GM18526 (cell line): ENCODE results near the gene RRP9.

Experiments used
- POLR2A ChIP-seq: IDR thresholded peaks from 3 replicates; pipeline ENCODE4 v1.6.1; 2011; ENCODE audit not compliant: insufficient read length; ENCODE audit errors: extremely low read depth

The RRP9 gene

DNA sequence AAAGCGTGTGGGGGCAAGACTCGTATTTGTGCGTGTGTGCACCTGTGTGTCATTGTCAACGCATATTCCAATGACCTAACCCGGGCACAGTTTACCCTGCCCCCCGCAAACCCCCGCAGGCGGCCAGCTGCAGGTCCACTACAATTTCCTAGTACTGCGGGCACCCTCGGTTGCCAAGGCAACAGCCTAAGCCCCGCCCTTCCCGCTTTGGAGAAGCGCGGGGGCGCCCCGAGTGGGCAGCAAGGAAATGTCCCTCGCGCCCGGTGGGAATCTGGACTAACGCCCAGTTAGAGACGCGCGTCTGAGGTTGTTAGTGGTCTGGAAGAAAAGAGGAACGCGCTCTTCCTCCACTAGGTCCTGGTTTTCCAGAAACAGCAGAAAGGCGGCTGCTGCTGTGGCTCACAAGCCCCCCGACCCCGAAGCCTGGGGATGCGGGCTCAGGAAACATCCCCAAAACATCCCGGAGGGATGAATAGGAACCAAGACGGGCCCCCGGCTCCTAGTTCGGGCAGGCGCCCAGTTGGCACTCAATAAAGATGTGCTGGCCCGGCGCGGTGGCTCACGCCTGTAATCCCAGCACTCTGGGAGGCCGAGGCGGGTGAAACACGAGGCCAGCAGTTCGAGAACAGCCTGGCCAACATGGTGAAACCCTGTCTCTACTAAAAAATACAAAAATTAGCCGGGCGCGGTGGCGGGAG, 34.3 kb upstream of the RRP9 start:
- TF ChIP-seq POLR2A, result no peak

DNA sequence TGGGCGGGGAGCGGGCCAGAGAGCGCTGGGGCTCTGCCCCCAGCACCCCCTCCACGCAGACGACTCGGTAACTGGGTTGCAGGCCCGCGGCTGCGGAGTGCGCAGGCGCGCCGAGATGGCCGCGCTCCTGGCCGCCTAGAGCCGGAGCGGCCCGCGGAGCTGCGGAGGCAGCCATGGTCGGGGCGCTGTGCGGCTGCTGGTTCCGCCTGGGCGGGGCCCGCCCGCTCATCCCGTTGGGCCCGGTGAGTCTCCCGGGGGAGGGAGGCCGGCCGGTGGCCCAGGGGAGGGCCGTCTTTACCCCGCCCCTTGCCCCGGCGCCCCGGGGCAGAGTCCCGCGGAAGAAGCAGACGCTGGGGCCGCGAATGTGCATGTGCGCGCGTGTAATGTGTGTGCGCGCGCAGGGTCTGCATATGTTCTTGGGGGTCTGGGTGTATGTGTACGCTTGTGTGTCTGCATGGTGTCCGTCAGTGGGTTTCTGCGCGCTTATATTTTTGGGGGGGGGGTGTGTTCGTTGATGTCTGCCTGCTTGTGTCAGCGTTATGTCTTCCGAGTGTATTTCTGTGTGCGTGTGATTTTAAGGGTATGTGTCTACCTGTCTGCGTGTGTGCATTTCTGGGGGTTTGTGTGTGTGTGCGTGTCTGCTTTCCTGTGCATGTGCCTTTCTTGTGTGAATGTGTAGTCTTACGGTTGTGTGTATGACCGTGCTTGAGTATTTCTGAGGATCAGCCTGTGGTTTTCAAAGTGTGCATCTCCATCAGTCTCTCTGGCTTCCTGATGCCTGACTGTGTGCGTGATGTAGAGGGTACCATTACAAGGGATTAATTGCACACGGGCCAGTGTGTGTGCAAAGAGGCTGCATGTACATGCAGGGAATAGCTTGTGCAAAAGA, 33.5 kb upstream of the RRP9 start, which contains the start of gene ABHD14A:
TSS of gene ABHD14A (plus strand) at position 102 of the 889 bp plus-strand sequence. CDS start at position 174, 72 bp downstream.
- peak; percentile 75 for TF ChIP-seq POLR2A

DNA sequence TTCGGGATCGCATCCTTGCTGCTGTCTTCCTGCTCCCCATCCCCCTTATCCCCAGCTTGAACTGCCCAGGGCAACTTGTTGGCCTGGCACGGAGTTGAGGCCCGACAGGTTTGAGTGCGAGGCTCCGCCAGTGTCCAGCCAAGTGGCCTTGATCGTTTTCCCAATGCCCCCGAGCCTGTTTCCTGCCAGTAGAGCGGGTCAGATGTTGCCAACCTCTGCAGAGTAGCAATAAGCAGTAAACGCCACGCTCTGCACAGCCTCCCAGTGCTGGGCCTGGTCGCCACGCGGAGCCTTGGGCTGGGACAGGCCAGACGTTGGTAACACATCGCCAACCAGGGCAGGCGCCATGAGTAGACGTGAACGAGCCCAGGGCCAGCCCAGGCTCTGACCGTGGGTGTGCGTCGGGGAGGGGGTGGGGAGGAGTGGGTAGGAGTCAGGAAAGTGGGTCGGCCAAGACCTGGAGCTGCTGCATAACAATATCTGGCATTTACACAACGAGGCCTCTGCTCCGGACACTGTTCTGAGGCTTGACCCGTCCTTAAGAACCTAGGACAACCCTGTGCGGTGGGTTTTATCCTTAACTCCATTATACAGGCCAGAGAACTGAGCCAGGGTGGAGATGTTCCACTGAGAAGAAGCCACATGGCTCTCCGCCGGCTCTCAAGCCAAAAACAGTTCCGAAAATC, 32.7 kb upstream of the RRP9 start:
- no peak for TF ChIP-seq POLR2A

DNA sequence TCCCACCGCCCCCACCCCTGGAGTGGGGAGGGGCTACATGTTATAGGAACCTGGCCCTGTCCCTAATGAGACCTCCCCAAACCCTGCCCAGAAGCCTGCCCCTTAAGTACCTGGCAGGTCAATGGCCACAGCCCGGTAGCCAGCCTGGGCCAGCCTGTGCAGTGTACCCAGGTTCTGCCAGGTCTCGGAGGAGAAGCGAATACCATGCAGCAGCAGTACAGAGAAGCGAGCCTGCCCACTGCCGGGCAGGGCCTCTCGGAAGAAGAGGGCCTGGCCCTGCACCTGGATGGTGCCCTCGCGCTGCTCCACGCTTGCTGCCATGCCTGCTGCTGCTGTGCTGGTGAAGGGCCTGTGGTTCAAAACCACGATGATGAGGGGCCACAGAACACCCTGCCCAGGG, 29.6 kb upstream of the RRP9 start:
- TF ChIP-seq POLR2A, result no peak

DNA sequence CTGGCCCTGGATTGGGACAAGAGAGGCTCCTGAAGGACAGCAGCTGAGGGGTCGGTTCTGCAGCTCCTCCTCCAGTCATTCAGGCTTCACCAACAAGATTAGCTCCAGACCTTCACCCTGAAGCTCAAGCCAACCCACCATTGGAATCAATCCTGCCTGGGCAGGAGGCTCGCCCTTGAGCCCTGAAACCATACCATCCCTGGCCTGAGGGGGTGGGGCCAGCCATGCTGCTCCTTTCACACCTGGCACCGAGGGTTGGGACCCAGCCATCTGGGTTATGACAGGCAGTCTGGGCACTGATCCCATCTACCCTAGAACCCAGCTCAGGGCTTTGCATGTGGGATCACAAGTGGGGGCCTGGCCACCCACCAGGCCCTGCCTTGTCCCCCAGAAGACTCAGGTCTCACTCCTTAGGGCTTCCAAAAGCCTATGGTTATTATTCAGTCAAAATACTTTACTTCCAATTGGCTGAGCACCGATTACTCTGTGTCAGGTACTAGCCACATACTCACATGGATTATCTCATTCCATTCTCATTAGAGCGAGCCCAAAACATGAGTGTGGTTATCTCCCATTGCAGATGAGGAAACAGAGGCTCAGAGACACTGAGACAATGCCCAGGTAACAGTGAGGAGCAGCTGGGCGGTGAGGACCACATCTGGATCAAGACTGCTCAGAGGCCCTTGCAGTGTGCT, 29.0 kb upstream of the RRP9 start:
- TF ChIP-seq POLR2A, result no peak

DNA sequence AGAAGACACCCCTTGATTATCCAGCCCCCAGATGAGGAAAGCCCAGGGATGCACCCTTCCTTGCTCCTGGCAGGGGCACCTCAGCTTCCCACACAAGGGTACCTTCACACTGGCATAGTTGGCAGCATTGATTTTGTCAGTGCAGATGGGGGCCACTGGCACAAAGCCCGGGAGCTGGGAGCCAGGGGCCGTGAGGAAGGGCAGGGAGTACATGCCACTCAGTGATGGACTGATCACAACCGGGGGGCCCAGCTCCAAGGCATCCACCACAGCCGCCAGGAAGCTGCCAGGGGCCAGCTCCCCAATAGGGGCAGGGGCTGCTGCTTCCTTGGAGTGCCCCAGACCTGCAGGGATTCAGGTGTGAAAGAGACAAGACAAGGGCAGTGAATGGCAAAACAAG, 28.1 kb upstream of the RRP9 start:
- TF ChIP-seq POLR2A, result no peak

DNA sequence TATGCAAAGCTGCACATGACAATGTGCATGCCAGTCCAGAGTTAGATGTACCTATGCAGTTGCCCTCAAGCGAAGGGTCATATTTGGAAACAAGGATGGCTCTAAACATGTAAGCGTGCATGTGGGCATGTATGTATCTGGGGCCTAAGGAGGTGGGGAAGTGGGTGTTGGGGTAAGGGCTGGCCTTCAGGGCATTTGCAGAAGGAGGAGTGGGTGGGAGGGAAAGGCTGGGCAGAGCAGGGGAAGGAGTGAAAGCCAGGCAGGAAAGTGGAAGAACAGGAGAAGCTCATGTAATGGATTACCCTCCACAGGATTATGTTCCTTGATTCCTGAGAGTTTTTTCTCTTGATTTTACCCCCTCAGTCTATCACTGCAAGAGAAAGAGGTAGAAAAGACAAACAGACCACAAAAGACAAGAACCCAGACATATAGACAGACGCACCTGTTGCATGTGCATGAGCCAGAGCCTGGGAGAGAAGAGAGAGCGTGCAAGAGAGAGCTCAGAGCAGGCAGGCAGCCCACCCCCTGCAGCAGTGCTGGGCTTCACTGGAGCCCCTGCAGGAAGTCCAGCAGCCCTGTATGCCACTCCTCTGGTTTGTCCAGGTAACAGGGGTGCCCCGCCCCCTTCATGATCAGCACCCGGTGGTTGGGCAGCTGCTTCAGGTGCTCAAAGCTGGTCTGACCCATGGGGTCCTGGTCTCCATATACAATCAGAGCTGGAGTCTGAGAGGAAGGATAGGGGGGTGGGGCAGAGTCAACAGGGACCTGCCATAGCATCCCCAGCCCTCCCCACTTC, 27.4 kb upstream of the RRP9 start:
- no peak for TF ChIP-seq POLR2A

DNA sequence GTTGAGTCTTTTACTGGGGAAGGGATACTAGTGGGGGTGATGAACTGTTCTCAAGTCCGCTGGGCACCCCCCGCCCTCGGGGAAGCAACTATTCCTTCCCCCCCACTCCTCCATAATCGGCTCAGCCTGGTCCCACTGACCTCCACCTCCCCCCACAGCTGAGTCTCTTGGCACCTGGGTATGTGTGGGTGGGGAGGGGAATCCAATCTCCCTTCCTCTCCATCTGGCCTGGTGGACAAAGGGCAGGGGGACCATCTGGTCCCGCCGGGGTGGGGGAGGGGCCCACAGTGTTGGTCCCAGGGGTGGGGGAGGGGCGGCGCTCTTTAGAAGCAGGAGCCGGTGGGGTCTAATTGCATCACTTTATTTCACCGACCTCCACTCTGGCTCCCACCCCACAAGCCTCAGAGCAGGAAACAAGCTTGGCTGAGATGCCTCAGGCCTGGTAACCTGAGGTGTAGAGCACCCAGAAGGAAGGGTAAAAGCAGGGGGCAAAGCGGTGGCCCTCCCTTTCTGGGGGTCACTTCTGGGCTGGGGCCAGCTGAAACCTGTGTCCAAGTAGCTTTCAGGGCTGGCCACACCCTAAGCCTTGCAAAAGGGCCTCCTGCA, 26.6 kb upstream of the RRP9 start:
- TF ChIP-seq POLR2A, result no peak

DNA sequence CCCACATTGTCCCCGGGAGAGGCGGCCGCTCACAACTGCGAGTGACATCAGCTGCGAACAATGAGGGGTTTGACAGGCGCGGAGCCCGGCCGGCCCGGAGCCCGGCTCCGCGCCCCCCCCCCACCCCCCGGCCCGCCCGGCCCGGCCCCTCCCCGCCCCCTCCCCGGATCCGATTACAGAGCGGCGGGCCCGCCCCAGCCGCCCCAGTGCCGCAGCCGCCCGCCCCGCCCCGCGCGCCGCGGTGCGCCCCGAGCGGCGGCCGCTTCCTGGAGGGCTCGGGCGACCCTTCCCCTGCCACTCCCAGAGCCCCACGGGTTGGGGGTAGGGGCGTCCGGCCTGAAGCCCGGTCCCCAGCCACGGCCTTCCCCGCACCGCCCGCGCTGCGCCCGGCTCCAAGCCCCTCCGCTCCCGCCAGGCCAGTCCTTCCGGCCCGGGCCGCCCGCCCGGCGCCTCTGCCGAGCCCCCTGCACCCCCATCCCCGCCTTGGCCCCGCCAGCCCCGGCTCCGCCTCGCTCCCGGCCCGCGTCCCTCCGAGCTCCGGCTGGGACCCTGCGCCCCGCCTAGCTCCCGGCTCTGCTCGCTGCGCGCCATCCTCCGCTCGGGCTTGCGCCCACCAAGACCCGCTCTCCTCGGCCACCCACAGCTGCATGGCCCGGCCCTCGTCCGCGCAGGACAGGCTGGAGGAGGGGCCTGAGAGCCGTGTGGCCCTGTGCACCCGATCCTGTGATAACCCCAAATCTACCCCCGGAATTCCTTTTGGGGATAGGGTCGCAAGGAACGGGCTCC, 25.9 kb upstream of the RRP9 start, which contains the start of gene PCBP4:
TSS of gene PCBP4 (minus strand) at position 71 of the 786 bp plus-strand sequence. CDS start 6,214 bp downstream, outside the sequence.
- no peak for TF ChIP-seq POLR2A

DNA sequence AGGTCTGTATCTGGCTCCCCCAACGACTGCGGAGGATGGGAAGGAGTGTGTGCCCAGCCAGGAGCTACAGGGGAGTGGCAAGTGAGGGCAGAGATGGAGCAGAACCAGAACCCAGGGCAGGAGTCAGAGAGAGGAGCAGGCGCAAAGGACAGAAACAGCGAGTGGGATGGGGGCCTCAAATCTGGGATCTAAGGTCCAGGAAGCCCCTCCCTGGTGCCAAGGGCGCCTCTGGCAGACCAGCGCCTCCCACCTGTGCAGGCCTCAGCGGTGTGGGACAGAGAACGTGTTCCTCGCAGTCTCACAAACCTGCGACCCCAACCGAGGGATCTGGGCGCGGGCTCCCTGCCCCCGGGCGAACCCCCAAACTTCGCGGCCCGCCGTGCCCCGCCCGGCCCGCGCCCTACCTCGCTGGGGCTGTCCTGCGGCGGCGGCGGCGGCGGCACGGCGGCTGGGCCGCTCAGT, 25.2 kb upstream of the RRP9 start:
- no peak for TF ChIP-seq POLR2A

DNA sequence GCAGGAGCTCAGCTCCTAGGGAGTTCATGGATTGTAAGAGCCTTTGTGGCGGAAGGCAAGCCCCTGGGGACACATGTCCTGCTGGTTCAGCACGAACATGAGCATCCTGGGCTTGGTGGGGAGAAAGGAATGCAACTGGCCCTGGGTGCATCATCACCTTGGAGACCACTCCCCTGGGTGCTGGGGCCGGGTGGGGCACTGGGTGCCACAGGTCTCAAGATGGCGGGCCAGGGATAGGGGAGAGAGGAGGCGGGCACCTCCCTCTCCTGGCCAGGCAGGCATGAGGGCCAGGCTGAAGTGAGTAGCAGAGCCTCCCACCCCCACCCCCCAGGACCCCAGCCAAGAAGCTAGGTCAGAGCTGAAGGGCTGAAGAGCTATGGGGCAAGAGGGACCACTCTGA, 24.8 kb upstream of the RRP9 start:
- TF ChIP-seq POLR2A, result no peak

DNA sequence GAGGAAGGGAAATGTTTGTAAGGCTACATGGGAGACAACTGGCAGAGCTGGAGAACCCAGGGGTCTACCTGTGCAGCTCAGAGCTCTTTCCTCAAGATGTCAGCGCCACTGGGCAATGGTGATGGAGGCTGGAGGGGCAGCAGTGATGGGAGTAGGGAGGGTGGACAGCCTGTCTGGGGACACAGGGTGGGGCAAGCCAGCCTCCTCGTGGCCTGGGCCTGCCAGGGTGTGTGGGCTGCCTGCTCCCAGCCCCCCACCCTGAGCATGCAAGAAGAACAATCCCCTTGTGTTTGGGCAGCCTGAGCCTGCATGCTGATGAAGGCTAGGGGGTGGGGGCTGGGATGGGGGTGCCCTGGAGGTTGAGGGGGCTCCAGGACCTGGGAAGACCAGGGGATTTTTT, 24.3 kb upstream of the RRP9 start:
- TF ChIP-seq POLR2A, result no peak

DNA sequence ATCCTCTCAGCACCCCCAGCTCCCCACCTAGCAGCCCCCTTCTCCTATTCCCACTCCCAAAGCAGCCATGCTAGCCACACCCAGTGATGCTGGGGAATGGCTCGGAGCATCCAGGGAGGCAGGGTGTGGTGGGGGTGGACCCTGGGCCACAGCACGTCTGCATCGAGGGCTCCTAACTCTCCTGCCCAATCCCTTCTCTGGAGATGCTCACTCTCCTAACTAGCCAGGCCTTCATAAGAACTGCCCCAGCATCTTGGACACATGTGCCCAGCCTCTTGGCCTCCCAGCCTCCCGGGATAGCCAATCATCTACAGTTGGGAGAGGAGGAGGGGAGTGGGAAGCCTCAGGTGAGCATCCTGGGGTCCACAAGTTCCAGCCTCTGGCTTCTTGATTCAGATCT, 22.8 kb upstream of the RRP9 start:
- no peak for TF ChIP-seq POLR2A
